Stimulated activated CD8-positive, alpha-beta memory T cell treated with anti-CD3 and anti-CD28 coated beads, Interleukin-15, amount 100 ng/mL, for 4 hours (primary cell): ENCODE measurements around the gene ZFP62.
A peak's percentile ranks its signal among the peaks of the same experiment; 100 is the strongest.
"Not testable (repeated sequence)": the region's sequence is repeated elsewhere in the genome, so short reads cannot be mapped to it uniquely, and the experiment has no call there.

Experiments used
- DNase-seq, 2 donors: peaks; one replicate each; pipeline ENCODE4 v3.0.0-alpha.2; 2020; ENCODE audit warnings: low read depth in 2 of 2

ZFP62 gene

DNA sequence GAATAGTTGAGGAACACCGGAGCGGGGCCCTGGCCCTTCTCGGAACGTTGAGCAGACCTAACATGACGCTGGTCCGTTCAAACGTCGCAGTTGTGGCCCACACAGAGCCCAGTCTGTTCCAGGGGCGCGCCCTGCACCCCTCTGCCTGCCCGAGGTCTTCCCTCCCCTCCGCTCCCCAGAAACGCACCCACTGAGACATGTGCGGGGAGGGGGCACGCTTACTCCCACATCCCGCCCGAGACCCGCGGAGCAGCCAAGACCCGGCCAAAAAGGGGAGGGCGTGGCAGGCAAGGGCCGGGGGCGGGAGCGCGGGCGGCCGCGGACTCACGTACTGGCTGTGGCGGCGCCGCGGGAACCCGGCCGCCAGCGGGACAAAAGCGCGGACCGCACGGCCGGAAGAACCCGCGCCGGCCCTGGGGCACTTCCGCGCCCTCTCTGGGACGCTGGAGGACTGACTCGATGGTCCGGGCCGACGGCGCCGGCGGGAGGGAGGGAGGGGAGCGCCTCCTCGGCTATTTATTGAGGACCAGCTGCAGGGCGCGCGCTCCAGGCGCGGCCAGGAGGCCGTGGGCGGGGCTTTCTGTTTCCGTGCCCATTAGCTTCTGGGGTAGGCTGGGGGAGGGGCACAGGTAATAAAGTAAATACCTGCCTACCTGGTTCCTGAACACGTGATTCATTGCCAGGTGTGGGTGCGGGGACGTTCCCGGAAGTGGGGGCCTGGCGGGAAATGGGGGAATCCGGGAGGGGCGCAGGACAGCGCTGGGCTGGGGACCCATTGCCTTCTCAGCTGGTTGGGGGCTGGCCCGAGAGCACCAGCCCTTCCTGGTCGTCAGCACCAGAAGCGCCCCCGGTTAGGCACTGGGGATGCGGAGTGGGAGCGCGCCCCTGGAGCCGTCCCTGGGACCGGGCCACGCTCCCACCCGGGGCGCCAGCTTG lies at the start of gene ZFP62:
TSS of gene ZFP62 (minus strand) at position 390 of the 936 bp plus-strand sequence. CDS start at position 333, 57 bp downstream.
- peak; percentile 68 to 80 for DNase-seq

DNA sequence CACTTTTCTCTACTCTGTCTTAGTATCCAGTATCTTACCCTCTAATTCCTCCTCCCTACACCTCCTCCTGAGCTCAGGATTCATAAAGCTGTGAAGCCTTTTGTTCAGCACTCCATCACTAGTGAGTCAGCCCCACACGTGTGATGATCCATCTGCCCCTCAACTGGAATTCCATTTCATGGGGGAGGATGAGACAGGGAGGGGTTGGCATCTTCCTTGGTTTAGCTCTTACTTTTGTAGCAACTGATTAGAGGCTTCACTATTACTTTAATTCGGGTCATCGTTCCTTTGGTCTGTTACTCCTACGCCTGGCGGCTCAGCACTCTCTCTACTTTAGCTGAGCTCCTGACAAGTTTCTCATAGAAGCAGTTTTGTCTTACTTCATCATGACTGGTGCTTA lies 49.7 kb upstream of the ZFP62 start:
- DNase-seq = no peak

DNA sequence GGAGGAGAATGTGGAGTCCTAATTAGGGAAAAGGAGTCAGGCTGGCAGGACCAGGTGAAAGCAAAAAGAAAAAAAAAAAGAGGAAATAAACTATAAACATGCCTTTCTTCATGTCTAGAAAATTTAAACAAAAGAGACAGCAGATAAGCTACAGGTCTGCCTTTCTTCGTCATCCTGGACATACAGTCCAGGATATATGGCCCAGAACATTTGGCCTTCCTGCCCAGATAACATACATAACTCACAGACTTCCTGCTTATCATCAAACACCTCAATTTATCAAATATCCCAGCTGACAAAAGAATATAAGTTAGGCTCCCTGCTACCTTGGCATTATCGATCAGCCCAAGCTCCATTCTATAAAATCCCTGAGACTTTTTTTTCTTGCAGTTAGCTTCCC lies 49.1 kb upstream of the ZFP62 start:
- no peak for DNase-seq

GRCh38 chr5:180909782-180910181 lies 48.7 kb upstream of the ZFP62 start:
- no peak for DNase-seq

DNA sequence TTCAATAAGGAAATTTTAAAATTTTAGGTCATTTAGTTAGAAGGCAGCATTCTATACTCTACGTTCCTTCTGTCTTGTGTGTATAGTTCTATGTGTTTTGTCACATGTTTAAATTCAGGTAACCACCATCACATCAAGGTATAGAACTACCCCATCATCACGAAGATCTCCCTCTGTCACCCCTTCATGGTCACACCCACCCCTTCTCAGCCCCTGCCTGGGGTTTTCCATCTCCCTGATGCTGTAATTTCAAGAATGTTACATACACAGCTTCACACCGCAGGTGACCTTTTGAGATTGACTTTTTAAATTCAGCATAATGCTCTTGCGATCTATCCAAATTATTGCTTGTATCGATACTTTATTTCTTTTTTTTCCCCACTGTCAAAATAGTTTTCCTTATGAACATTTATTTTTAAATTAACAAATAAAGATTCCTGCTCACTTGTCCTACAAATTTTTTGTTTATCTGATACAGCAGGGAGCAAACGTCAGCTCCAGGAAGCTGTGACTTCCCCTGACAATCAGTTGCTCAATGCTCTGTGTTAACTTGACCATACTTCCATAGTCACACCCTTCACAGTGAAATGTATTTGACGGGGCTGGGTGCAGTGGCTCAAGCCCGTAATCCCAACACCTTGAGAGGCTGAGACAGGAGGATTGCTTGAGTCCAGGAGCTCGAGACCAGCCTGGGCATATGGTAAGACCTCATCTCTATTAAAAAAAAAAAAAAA lies 48.1 kb upstream of the ZFP62 start:
- DNase-seq = no peak

DNA sequence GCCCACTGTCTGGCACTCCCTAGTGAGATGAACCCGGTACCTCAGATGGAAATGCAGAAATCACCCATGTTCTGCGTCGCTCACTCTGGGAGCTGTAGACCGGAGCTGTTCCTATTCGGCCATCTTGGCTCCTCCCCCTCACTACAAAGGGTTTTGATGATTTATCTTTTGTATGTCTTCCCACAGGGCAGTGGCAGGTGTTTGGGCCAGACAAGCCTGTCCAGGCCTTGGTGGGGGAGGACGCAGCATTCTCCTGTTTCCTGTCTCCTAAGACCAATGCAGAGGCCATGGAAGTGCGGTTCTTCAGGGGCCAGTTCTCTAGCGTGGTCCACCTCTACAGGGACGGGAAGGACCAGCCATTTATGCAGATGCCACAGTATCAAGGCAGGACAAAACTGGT lies 47.3 kb upstream of the ZFP62 start:
- DNase-seq = no peak

DNA sequence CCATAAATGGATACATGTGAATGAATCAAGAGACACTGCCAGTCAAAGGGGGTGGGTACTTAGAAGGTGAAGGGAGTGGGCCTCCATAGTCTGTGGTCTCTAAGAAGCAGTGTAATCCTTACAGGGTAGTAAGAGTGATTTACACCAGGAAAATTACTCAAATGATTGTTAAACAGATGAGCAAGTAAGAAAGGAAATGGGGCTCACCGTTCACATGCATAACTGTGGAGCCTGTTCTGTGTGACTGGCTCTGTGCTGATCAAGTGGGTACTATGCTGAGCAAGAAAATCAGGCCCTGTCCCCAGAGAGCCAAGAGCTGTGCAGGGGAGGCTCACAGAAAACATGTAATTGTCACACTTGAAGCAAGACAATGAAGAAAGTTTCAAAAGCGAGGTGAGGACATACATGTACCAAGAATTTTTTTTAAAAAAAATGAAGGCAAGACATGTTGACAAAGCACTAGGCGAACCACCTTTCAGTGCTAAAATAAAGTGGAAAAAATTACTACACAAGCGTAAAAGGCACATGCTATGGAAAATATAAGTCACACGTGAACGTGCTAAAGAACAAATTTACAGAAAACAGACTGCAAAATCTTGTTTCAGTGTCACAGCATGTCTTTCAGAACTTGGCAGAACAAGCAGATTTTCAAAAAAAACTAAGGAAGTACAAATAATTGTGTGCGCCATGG lies 40.4 kb upstream of the ZFP62 start:
- DNase-seq = no peak

GRCh38 chr5:180900178-180900577 lies 39.1 kb upstream of the ZFP62 start:
- no peak for DNase-seq

DNA sequence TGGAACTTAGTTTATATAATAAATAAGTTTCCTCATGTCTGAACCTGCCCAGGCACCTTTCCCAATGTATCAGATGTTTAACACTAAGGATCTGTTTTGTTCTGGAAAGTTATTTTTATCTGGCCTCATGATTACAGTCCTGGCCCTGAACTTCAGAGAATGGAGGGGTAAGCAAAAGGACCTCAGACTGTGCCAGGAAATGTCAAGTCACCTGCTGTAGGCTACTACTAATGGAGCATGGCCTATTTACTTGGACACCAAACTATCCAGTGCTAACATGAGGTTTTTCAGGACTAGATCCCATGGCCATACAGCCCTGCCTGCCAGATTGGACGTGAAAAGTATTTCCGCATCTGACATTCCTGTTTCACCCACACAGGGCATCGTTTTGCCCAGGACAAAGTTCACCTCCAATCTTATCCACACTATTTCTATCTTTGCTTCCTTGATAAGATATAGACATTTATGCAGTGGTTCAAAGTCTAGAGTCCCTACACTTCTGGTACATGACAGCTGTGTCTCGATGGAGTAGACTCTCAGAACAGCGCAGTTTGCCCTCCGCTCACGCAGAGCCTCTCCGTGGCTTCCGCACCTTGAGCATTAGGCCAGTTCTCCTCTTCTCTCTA lies 37.7 kb upstream of the ZFP62 start, which contains the start of gene BTNL8:
TSS of gene BTNL8 (plus strand) at position 539 of the 626 bp plus-strand sequence. CDS start 152 bp downstream, outside the sequence.
- no peak for DNase-seq

GRCh38 chr5:180895330-180895729 lies 34.3 kb upstream of the ZFP62 start:
- DNase-seq = not testable (repeated sequence)

DNA sequence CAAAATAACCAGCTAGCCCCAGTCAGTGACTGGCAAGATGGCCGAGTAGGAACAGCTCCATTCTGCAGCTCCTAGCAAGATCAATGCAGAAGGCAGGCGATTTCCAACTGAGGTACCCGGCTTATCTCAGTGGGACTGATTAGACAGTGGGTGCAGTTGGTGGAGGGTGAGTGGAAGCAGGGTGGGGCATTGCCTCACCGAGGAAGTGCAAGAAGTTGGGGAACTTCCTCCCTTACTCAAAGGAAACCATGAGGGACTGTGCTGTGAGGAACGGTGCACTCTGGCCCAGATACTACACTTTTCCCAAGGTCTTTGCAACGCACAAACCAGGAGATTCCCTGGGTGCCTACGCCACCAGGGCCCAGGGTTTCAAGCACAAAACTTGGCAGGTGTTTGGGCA lies 28.3 kb upstream of the ZFP62 start:
- no peak for DNase-seq

- DNase-seq = not testable (repeated sequence)
Observed at GRCh38 chr5:180885845-180886529, 24.9 kb upstream of the ZFP62 start.

- DNase-seq = no peak
Observed at GRCh38 chr5:180875860-180876426, 14.9 kb upstream of the ZFP62 start.

- DNase-seq = no peak
Observed at GRCh38 chr5:180874804-180875582, 13.9 kb upstream of the ZFP62 start.

GRCh38 chr5:180873615-180874520 lies 12.8 kb upstream of the ZFP62 start:
- DNase-seq = no peak

DNA sequence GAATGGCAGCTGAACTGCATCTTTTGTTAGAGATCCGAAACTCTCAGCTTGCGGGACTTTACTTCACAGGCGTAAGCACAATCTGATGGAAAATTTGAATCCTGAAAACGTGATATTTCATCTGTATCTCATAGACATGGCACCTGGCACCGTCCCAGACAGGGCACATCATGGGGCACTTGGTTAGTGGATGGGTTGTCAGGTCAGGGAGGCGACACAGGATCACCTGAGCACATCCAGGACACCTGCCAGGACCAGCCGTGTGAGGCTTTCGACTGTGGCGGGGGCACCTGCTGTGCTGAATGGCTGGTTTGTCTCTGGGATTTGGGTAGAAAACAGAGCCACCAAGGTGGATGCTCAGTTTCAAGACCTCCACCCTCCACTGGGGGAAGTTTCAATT lies 11.3 kb upstream of the ZFP62 start:
- DNase-seq = no peak

GRCh38 chr5:180870276-180871068 lies 9.4 kb upstream of the ZFP62 start:
- DNase-seq = no peak

- no peak for DNase-seq
Observed at GRCh38 chr5:180869587-180869986, 8.5 kb upstream of the ZFP62 start.
